ENCODE results near the gene DHRS13. TPM values are rescaled to one million over a fixed set of nuclear protein-coding genes. Genes with fewer than 3 reads are reported as not detected.
A peak's percentile ranks its signal among the peaks of the same experiment; 100 is the strongest.

The DHRS13 gene, protein sequence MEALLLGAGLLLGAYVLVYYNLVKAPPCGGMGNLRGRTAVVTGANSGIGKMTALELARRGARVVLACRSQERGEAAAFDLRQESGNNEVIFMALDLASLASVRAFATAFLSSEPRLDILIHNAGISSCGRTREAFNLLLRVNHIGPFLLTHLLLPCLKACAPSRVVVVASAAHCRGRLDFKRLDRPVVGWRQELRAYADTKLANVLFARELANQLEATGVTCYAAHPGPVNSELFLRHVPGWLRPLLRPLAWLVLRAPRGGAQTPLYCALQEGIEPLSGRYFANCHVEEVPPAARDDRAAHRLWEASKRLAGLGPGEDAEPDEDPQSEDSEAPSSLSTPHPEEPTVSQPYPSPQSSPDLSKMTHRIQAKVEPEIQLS
- total RNA-seq (2014; rRNA removed; shearing (Covaris generic)) = 4.7 and 5.2 TPM in 2 replicates
- polyA plus RNA-seq (2016; fragmentation: Nextera tagmentation; extraction: Ambion mirVana) = 2.6 and 3.2 TPM in 2 replicates

DNA sequence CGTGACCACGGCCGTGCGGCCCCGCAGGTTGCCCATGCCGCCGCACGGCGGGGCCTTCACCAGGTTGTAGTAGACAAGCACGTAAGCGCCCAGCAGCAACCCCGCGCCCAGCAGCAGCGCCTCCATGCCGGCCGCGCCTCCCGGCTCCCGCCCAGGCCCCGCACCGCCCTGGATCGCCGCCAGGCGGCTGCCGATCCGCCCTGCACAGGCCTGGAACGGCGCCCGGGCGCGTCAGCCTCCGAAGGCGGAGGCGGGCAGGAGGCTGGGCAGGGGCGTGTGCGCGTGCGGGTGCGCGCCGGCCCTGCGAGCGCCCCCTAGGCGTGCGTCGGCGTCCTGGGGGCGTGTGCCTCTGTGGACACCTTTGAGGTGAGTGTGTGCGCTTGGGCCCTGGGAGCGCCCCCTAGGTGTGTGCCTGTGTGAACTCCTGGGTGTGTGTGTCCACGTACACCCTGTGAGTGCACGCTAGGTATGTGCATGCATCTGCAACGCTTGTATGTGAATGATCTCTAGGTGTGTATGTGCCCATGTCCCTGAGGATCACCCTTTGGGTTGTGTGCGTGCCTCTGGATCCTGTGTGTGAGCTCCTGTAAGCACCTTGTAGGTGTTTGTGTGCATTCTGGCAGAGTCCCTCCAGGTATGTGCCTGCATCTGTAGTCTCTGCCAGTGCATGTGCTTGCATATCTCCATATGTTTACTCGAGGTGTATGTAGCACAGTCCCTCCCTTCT lies at the start of gene DHRS13:
DHRS13 (minus strand) TSS at position 261 of the 727 bp plus-strand sequence; CDS start at position 126, 135 bp downstream.
- Histone ChIP-seq H3K9me3 (ENCODE audit: low read depth) (no peaks in the 10 kb centered on the region), H3K4me1 (ENCODE audit: insufficient read depth) (0 out of 2 replicates have a peak, but pooled peaks cover 4% of the 10 kb centered on the region), H3F3A (ENCODE audit: insufficient read depth) (peaks cover 30% of the 10 kb centered on the region), H3K27ac (0 out of 2 replicates have a peak within 1 kb of the TSS, but pooled peaks have one; percentile 16), H3K9me2 (ENCODE audit: insufficient read depth) (no peaks in the 10 kb centered on the region), H4K20me1 (ENCODE audit: insufficient read depth) (no peaks in the 10 kb centered on the region), H3K9ac (peak within 1 kb of the TSS; percentile 72), H3K36me3 (ENCODE audit: low read depth) (peaks cover 10% of the 10 kb centered on the region; the same call in 1 of the 2 replicates), H3K79me2 (ENCODE audit: insufficient read depth) (0 out of 2 replicates have a peak, but pooled peaks cover 7% of the 10 kb centered on the region), H3K4me2 (ENCODE audit: unreplicated experiment) (peak within 1 kb of the TSS; percentile 60), H3K4me3 (peak within 1 kb of the TSS; percentile 87), H2AFZ (peak within 1 kb of the TSS; percentile 90), H3K27me3 (replicated peaks; ENCODE audit: insufficient read depth) (no peaks in the 10 kb centered on the region)
- in situ Hi-C loops (cut with MboI) = no loop called here
- WGBS, 2 experiments (ENCODE audit: low coverage in 1 of 2, low lambda C conversion rate in 2 of 2, missing lambda C conversion rate in 2 of 2) = 3% methylated on average over 29 to 45 of the region's 55 CpGs
- DNase-seq = peak; percentile 94
- TF ChIP-seq EZH2phosphoT487 (IDR thresholded peaks at IDR 0.05; ENCODE audit: insufficient read depth, low read depth) (no peak), EZH2 (IDR thresholded peaks at IDR 0.05; ENCODE audit: insufficient read depth, poor library complexity, severe bottlenecking) (no peak)

GRCh38 chr17:28951991-28952975 lies 49.4 kb upstream of the DHRS13 start:
- no peak for TF ChIP-seq EZH2 (IDR thresholded peaks at IDR 0.05; ENCODE audit: insufficient read depth, poor library complexity, severe bottlenecking)
- Histone ChIP-seq H3F3A (ENCODE audit: insufficient read depth) (peaks cover 22% of the 10 kb centered on the region), H3K9me3 (ENCODE audit: low read depth) (no peaks in the 10 kb centered on the region), H3K27ac (peak overlapping the region; percentile 94), H3K4me3 (peak overlapping the region; percentile 86), H2AFZ (peak overlapping the region; percentile 83), H3K36me3 (ENCODE audit: low read depth) (peaks cover 4% of the 10 kb centered on the region; the same call in 1 of the 2 replicates), H4K20me1 (ENCODE audit: insufficient read depth) (no peaks in the 10 kb centered on the region), H3K27me3 (replicated peaks; ENCODE audit: insufficient read depth) (no peaks in the 10 kb centered on the region), H3K9ac (peak overlapping the region; percentile 87), H3K79me2 (ENCODE audit: insufficient read depth) (peaks cover 39% of the 10 kb centered on the region), H3K4me2 (ENCODE audit: unreplicated experiment) (peak overlapping the region; percentile 87), H3K9me2 (ENCODE audit: insufficient read depth) (no peaks in the 10 kb centered on the region), H3K4me1 (ENCODE audit: insufficient read depth) (peaks cover 15% of the 10 kb centered on the region)
- 5% methylated on average over 36 of the region's 36 CpGs for WGBS, 2 experiments (ENCODE audit: low coverage in 1 of 2, low lambda C conversion rate in 2 of 2, missing lambda C conversion rate in 2 of 2)
- in situ Hi-C loops (cut with MboI) = no loop called here
- DNase-seq = peak; percentile 99

DNA sequence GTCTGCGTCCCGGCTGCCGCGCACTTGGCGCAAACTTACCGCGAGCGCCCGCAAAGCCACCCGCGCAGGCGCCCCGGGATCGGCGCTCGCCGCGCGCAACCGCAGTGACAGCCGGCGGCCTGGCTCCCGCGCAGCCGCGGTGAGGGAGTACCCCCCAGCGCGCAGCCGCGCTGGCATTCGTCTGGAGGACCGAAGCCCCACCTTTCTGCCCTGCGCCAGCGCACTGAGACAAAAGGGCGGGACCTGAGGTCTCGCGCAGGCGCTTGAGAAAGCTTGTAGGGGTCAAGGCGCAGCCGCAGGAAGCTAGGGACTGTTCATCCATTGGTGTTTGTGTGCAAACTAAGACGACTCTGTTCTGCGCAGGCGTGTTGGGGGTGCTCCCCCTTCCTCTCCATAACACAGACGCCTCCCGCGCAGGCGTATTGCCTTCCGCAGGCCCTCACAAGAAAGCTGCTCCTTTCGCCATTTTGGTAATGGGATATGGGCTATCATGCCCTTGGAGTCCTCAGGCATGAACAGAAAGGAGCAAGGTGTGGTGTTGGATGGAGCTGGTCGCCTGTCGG lies 48.6 kb upstream of the DHRS13 start, which contains the start of gene PHF12:
PHF12 (minus strand) TSS at position 91 of the 563 bp plus-strand sequence. CDS start 558 bp downstream, outside the sequence.
- Histone ChIP-seq H4K20me1 (ENCODE audit: insufficient read depth) (no peaks in the 10 kb centered on the region), H3K27ac (peak within 1 kb of the TSS; percentile 94), H3K4me1 (ENCODE audit: insufficient read depth) (peaks cover 22% of the 10 kb centered on the region), H3F3A (ENCODE audit: insufficient read depth) (peaks cover 30% of the 10 kb centered on the region), H3K4me2 (ENCODE audit: unreplicated experiment) (peak within 1 kb of the TSS; percentile 87), H3K36me3 (ENCODE audit: low read depth) (peaks cover 4% of the 10 kb centered on the region; the same call in 1 of the 2 replicates), H3K79me2 (ENCODE audit: insufficient read depth) (peaks cover 47% of the 10 kb centered on the region), H3K9me3 (ENCODE audit: low read depth) (no peaks in the 10 kb centered on the region), H2AFZ (peak within 1 kb of the TSS; percentile 83), H3K9ac (peak within 1 kb of the TSS; percentile 87), H3K9me2 (ENCODE audit: insufficient read depth) (no peaks in the 10 kb centered on the region), H3K27me3 (replicated peaks; ENCODE audit: insufficient read depth) (no peaks in the 10 kb centered on the region), H3K4me3 (peak within 1 kb of the TSS; percentile 87)
- DNase-seq = peak; percentile 100
- in situ Hi-C loops (cut with MboI) = no loop called here
- WGBS, 2 experiments (ENCODE audit: low coverage in 1 of 2, low lambda C conversion rate in 2 of 2, missing lambda C conversion rate in 2 of 2) = 1% methylated on average over 41 to 48 of the region's 51 CpGs
- TF ChIP-seq EZH2 (IDR thresholded peaks at IDR 0.05; ENCODE audit: insufficient read depth, poor library complexity, severe bottlenecking) = no peak
- no peak for TF ChIP-seq EZH2phosphoT487 (IDR thresholded peaks at IDR 0.05; ENCODE audit: insufficient read depth, low read depth)

Data from GM23248 (cell line).